ENCODE results near the gene VDAC2.

VDAC2 gene

DNA sequence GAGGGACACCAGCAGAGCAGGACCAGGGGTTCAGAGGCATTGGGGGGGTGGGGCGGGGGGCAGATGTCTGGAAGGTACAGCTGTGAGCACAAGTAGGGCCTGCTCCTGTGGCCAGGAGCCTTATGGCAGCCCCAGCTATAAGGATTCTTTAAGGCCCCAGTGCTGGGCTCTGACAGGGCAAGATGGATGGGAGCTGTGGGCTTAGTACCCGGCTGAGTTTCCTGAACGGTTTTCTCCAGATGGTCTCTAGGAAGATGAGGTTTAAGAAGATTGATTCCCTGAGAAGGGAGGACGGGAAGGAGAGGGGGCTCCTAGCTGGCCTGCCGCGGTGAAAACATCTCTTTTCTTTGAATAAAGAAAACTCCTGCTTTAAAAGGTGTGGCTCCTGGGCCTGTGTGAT lies 55.3 kb downstream of the VDAC2 start:
- Histone ChIP-seq H3K27ac (ENCODE audit: low read depth, low read length, poor library complexity, severe bottlenecking) (no peak overlapping the region), H3K4me1 (ENCODE audit: insufficient read depth, low read length, severe bottlenecking) (no peaks in the 10 kb centered on the region), H3K4me3 (ENCODE audit: low read depth, low read length, poor library complexity, severe bottlenecking) (no peak overlapping the region), H2AFZ (ENCODE audit: low read length) (no peak overlapping the region), H3K27me3 (ENCODE audit: insufficient read depth, low read length) (no peaks in the 10 kb centered on the region), H3K79me2 (ENCODE audit: insufficient read depth, low read length) (no peaks in the 10 kb centered on the region), H3K4me2 (ENCODE audit: low read length) (no peak overlapping the region), H3K36me3 (ENCODE audit: insufficient read depth, low read length) (no peaks in the 10 kb centered on the region), H3K9me2 (ENCODE audit: low read depth, low read length) (no peaks in the 10 kb centered on the region), H3K9me3 (ENCODE audit: low read length) (no peaks in the 10 kb centered on the region), H3F3A (ENCODE audit: insufficient read depth, low read length) (no peaks in the 10 kb centered on the region), H3K9ac (ENCODE audit: low read length) (no peak overlapping the region), H4K20me1 (ENCODE audit: insufficient read depth, low read length) (no peaks in the 10 kb centered on the region)
- TF ChIP-seq EZH2 (IDR thresholded peaks at IDR 0.05; ENCODE audit: borderline replicate concordance, low read length) = no peak
- TF ChIP-seq, protein P1, sequence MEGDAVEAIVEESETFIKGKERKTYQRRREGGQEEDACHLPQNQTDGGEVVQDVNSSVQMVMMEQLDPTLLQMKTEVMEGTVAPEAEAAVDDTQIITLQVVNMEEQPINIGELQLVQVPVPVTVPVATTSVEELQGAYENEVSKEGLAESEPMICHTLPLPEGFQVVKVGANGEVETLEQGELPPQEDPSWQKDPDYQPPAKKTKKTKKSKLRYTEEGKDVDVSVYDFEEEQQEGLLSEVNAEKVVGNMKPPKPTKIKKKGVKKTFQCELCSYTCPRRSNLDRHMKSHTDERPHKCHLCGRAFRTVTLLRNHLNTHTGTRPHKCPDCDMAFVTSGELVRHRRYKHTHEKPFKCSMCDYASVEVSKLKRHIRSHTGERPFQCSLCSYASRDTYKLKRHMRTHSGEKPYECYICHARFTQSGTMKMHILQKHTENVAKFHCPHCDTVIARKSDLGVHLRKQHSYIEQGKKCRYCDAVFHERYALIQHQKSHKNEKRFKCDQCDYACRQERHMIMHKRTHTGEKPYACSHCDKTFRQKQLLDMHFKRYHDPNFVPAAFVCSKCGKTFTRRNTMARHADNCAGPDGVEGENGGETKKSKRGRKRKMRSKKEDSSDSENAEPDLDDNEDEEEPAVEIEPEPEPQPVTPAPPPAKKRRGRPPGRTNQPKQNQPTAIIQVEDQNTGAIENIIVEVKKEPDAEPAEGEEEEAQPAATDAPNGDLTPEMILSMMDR (IDR thresholded peaks at IDR 0.05; ENCODE audit: low read length) = no peak

DNA sequence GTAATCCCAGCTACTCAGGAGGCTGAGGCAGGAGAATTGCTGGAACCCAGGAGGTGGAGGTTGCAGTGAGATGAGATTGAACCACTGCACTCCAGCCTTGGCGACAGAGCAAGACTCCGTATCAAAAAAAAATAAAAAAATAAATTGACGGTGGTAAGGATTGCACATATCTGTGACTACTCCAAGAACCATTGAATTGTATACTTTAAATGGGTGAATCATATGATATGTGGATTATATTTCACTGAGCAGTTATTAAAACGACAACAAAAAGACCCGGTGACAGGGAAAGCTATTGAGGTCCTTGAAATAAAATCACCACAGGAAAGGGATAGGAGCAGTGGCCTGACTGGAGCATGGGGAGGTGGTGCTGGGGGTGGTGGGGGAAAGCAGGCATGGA lies 56.3 kb downstream of the VDAC2 start:
- Histone ChIP-seq H3K79me2 (ENCODE audit: insufficient read depth, low read length) (no peaks in the 10 kb centered on the region), H3K9me3 (ENCODE audit: low read length) (no peaks in the 10 kb centered on the region), H3K4me2 (ENCODE audit: low read length) (no peak overlapping the region), H3K27ac (ENCODE audit: low read depth, low read length, poor library complexity, severe bottlenecking) (no peak overlapping the region), H3K27me3 (ENCODE audit: insufficient read depth, low read length) (no peaks in the 10 kb centered on the region), H4K20me1 (ENCODE audit: insufficient read depth, low read length) (no peaks in the 10 kb centered on the region), H3K9me2 (ENCODE audit: low read depth, low read length) (no peaks in the 10 kb centered on the region), H3K9ac (ENCODE audit: low read length) (no peak overlapping the region), H2AFZ (ENCODE audit: low read length) (no peak overlapping the region), H3F3A (ENCODE audit: insufficient read depth, low read length) (no peaks in the 10 kb centered on the region), H3K4me3 (ENCODE audit: low read depth, low read length, poor library complexity, severe bottlenecking) (no peak overlapping the region), H3K4me1 (ENCODE audit: insufficient read depth, low read length, severe bottlenecking) (no peaks in the 10 kb centered on the region), H3K36me3 (ENCODE audit: insufficient read depth, low read length) (no peaks in the 10 kb centered on the region)
- TF ChIP-seq, protein P1 (IDR thresholded peaks at IDR 0.05; ENCODE audit: low read length) = no peak
- no peak for TF ChIP-seq EZH2 (IDR thresholded peaks at IDR 0.05; ENCODE audit: borderline replicate concordance, low read length)

DNA sequence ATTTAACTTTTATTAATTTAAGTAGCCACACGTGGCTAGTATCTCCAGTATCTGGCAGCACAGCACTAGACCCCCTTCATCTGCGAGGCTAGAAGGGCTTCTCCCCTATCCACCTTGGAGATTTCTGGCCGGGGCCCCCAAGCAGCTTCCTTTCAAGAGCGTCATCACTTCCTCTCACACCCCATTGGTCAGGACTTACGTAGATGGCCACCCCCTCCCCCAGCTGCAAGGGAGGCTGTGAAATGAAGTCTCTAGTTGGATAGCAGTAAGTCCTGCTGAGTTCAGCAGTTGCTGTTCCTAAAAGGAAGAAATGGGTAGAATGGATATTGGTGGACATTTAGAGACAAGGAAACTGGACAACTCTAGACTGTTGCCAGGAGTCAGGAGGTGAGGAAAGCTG lies 59.0 kb downstream of the VDAC2 start:
- Histone ChIP-seq H3K4me3 (ENCODE audit: low read depth, low read length, poor library complexity, severe bottlenecking) (no peak overlapping the region), H3K27ac (ENCODE audit: low read depth, low read length, poor library complexity, severe bottlenecking) (no peak overlapping the region), H3K9ac (ENCODE audit: low read length) (no peak overlapping the region), H4K20me1 (ENCODE audit: insufficient read depth, low read length) (no peaks in the 10 kb centered on the region), H3K4me2 (ENCODE audit: low read length) (no peak overlapping the region), H3K9me2 (ENCODE audit: low read depth, low read length) (no peaks in the 10 kb centered on the region), H3F3A (ENCODE audit: insufficient read depth, low read length) (no peaks in the 10 kb centered on the region), H3K27me3 (ENCODE audit: insufficient read depth, low read length) (no peaks in the 10 kb centered on the region), H3K36me3 (ENCODE audit: insufficient read depth, low read length) (no peaks in the 10 kb centered on the region), H3K79me2 (ENCODE audit: insufficient read depth, low read length) (no peaks in the 10 kb centered on the region), H3K9me3 (ENCODE audit: low read length) (no peaks in the 10 kb centered on the region), H2AFZ (ENCODE audit: low read length) (no peak overlapping the region), H3K4me1 (ENCODE audit: insufficient read depth, low read length, severe bottlenecking) (no peaks in the 10 kb centered on the region)
- TF ChIP-seq EZH2 (IDR thresholded peaks at IDR 0.05; ENCODE audit: borderline replicate concordance, low read length) = no peak
- TF ChIP-seq, protein P1 (IDR thresholded peaks at IDR 0.05; ENCODE audit: low read length) = no peak
